Fibroblast of lung (primary cell): ENCODE results near the gene TMEM14A.

Experiments
- CTCF ChIP-seq, 2 donors: IDR thresholded peaks in 1 of 2; conservative IDR thresholded peaks in 1 of 2; 1 replicate in 1 of 2; 2 replicates in 1 of 2; pipeline ENCODE4 v1.5.1; 2011 to 2012; ENCODE audit warnings: low read length in 2 of 2, control low read depth in 1 of 2, inconsistent platforms in 1 of 2, low read depth in 1 of 2, mild to moderate bottlenecking in 1 of 2
- EZH2 ChIP-seq: IDR thresholded peaks from 2 replicates; pipeline ENCODE4 v1.5.1; 2012; ENCODE audit warnings: low read length, control low read depth, mild to moderate bottlenecking; ENCODE audit errors: missing control alignments

GRCh38 chr6:52735071-52735470, 64.2 kb downstream of the TMEM14A start:
- TF ChIP-seq CTCF (conservative IDR thresholded peaks at IDR 0.05 in 1 of 2, IDR thresholded peaks at IDR 0.05 in 1 of 2; ENCODE audit: low read depth in 1 of 2, low read length in 2 of 2) (no peak), EZH2 (no peak)
